ENCODE data around the gene GPBP1. TPM values are rescaled to one million over a fixed set of nuclear protein-coding genes. Genes with fewer than 3 reads are reported as not detected.
A peak's percentile ranks its signal among the peaks of the same experiment; 100 is the strongest.

GPBP1 gene
- total and polyA plus RNA-seq, 2 donors from 2014 or later, result 52.7 to 80.9 TPM

DNA sequence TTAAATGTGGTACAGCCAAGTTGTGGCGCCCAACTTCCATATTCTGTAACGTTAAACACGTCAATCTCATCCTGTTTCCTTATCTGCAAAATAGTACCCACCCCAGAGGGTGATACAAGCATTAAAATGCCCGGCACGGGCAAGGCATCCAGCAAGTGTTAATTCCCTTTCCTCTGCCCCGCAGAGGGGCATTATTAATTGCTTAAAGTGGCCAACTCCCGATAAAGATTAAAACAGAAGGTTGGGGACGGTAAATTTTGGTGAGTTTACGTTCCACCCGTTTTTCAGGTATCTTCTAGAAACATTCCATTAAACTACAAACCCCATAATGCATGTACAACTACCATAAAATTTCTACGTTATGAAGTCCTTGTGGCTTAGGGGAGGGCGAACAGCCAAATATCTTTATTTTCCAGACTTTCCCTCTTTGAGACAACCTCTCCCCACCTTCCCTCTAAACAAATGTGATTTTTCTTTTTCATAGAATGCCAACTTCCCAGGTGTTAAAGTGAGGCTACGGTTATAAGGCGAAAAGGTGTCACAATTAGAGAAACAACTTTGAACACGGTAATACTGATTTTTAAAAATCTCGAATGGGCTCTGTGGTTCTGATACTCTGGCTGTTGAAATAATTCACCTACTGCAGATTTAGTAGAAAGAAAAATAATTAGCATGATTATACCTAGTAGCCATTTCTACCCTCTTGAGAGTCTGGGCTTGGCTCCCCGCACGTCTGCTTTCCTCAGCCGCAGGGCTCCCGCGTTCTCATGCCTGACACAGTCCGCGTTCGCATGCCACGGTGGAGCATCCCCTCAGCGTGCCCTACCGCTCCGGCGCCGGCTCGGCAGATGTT lies 1.2 kb upstream of the GPBP1 start:
- intact Hi-C loops (cut with DNase I), result no loop called here
- Histone ChIP-seq H3K9ac (ENCODE audit: low read length in 3 of 3) (peak overlapping the region; percentile 50 to 98 (median 84)), H3K4me3 (ENCODE audit: low read length in 3 of 3) (peak overlapping the region; percentile 70 to 91 (median 75)), H3K27ac (ENCODE audit: low read depth in 2 of 2, low read length in 2 of 2) (peak overlapping the region; percentile 100), H3K27me3 (ENCODE audit: control insufficient read depth, insufficient read depth, low read length) (no peaks in the 10 kb centered on the region), H3K9me3 (ENCODE audit: control insufficient read depth in 2 of 3, insufficient read depth in 1 of 3, low read length in 3 of 3) (no peaks in the 10 kb centered on the region), H3K4me1 (ENCODE audit: control insufficient read depth in 2 of 3, insufficient read depth in 2 of 3, low read depth in 1 of 3, low read length in 3 of 3) (peaks cover 0 to 9% (median 3%) of the 10 kb centered on the region in 3 donors), H3K36me3 (ENCODE audit: control insufficient read depth in 2 of 3, insufficient read depth in 3 of 3, low read length in 3 of 3) (no peaks in the 10 kb centered on the region)
- TF ChIP-seq, protein P1, sequence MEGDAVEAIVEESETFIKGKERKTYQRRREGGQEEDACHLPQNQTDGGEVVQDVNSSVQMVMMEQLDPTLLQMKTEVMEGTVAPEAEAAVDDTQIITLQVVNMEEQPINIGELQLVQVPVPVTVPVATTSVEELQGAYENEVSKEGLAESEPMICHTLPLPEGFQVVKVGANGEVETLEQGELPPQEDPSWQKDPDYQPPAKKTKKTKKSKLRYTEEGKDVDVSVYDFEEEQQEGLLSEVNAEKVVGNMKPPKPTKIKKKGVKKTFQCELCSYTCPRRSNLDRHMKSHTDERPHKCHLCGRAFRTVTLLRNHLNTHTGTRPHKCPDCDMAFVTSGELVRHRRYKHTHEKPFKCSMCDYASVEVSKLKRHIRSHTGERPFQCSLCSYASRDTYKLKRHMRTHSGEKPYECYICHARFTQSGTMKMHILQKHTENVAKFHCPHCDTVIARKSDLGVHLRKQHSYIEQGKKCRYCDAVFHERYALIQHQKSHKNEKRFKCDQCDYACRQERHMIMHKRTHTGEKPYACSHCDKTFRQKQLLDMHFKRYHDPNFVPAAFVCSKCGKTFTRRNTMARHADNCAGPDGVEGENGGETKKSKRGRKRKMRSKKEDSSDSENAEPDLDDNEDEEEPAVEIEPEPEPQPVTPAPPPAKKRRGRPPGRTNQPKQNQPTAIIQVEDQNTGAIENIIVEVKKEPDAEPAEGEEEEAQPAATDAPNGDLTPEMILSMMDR (IDR thresholded peaks at IDR 0.05; ENCODE audit: borderline replicate concordance, extremely low read depth, insufficient read depth), result no peak
- DNase-seq (peak in 1 of 5 donors; percentile 31), FAIRE-seq (no peak)

DNA sequence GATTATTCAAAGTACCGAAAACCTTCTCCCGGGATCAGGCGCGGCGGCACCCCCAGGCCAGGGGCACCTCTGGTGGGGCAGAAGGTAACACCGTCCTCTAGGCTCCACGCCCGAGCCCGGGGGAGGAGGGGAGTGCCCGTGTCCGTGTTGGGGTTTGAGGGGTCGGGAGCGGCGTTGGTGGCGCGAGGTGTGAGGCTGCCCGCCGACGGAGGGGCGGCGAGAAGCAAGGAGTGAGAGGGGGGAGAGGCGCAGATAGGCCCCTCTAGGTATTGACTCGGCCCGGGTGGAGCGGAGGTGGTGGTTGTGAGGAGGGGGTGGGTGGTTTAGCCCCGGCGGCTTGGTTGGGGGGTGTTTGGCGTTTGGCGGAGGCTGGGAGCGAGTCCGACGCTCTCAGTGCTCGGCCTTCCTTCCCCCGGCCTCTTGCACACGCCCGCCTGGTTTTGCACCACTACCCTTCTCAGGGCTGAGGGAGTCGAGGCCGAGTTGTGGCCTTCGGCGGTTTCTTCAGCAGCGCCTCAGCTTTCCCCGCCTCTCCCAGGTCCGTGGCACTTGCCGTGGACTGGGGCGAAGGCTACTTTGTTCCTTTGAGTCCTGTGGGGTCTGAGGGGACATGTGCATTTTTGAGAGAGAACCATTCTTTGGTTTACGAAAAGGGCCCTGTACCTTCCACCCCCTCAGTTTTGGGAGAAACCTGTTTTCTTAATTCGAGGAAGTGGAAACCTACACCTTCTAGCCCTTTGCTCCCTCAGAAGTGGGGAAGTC lies 450 bp downstream of the GPBP1 start:
- TF ChIP-seq, protein P1 (IDR thresholded peaks at IDR 0.05; ENCODE audit: borderline replicate concordance, extremely low read depth, insufficient read depth), result no peak
- H3K27ac ChIP-seq (ENCODE audit: low read depth in 2 of 2, low read length in 2 of 2), result peak overlapping the region; percentile 100
- peak overlapping the region; percentile 87 to 95 (median 91) for H3K4me3 ChIP-seq (ENCODE audit: low read length in 3 of 3)
- H3K27me3 ChIP-seq (ENCODE audit: control insufficient read depth, insufficient read depth, low read length), result no peaks in the 10 kb centered on the region
- H3K9ac ChIP-seq (ENCODE audit: low read length in 3 of 3), result peak overlapping the region; percentile 85 to 100 (median 99)
- FAIRE-seq (no peak), DNase-seq (peak in 2 of 5 donors; percentile 67)
- H3K4me1 ChIP-seq (ENCODE audit: control insufficient read depth in 2 of 3, insufficient read depth in 2 of 3, low read depth in 1 of 3, low read length in 3 of 3), result peaks cover 0 to 12% (median 8%) of the 10 kb centered on the region in 3 donors
- intact Hi-C loops (cut with DNase I), result no loop called here
- no peaks in the 10 kb centered on the region for H3K36me3 ChIP-seq (ENCODE audit: control insufficient read depth in 2 of 3, insufficient read depth in 3 of 3, low read length in 3 of 3)
- H3K9me3 ChIP-seq (ENCODE audit: control insufficient read depth in 2 of 3, insufficient read depth in 1 of 3, low read length in 3 of 3), result no peaks in the 10 kb centered on the region

DNA sequence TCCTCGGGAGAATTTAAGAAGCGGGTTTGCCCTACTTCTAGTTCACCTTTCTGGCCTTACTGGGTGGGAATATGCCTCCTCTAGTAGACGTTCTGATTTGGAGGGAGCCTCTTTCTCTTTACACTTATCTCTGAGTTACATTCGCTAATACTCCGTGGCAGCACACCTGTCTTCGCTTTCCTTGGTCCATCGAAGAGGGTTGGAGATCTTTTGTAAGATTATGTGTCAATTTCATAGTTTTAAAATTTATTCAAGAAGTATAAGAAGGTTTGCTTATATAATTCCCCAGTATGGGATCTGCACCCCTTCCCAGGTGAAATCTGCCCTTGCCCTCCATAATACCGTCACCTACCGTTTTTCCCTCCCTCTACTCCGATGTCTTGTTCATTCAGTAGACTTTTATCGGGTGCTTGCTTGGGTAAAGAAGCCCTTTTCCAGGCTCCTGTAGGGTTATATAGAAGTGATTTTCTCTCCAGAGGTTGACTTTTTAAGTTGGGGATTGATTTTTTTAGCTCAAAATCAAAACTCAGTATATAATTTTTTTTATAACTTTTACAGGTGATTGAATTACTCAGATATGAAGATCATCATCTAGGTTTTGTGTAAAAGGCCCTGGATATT lies 1.1 kb downstream of the GPBP1 start:
- H3K4me1 ChIP-seq (ENCODE audit: control insufficient read depth in 2 of 3, insufficient read depth in 2 of 3, low read depth in 1 of 3, low read length in 3 of 3), result peaks cover 0 to 13% (median 12%) of the 10 kb centered on the region in 3 donors
- H3K9me3 ChIP-seq (ENCODE audit: control insufficient read depth in 2 of 3, insufficient read depth in 1 of 3, low read length in 3 of 3), result no peaks in the 10 kb centered on the region
- no peaks in the 10 kb centered on the region for H3K36me3 ChIP-seq (ENCODE audit: control insufficient read depth in 2 of 3, insufficient read depth in 3 of 3, low read length in 3 of 3)
- H3K27me3 ChIP-seq (ENCODE audit: control insufficient read depth, insufficient read depth, low read length), result no peaks in the 10 kb centered on the region
- intact Hi-C loops (cut with DNase I), result no loop called here
- DNase-seq, result peak in 2 of 5 donors; percentile 25 to 67
- H3K27ac ChIP-seq (ENCODE audit: low read depth in 2 of 2, low read length in 2 of 2), result peak overlapping the region; percentile 100
- H3K9ac ChIP-seq (ENCODE audit: low read length in 3 of 3), result peak overlapping the region; percentile 85 to 100 (median 99)
- TF ChIP-seq, protein P1 (IDR thresholded peaks at IDR 0.05; ENCODE audit: borderline replicate concordance, extremely low read depth, insufficient read depth), result no peak
- no peak for FAIRE-seq
- peak overlapping the region; percentile 87 to 95 (median 91) for H3K4me3 ChIP-seq (ENCODE audit: low read length in 3 of 3)
